RWPE2 (cell line): ENCODE data around the gene ZFYVE27.

ENCODE experiments used
- ATAC-seq: fragments of 200-7000 bp; cut with Tn5 transposase; 3 replicates; pipeline ENCODE4 v1.9.1; 2021; ENCODE audit warnings: low read depth
- DNase-seq: peaks from one replicate; pipeline ENCODE4 v3.0.0-alpha.2; 2020; ENCODE audit warnings: low spot score
- H3K27ac ChIP-seq: fragments of 450-650 bp; 2 replicates; pipeline ENCODE4 v1.5.1; 2017; ENCODE audit warnings: mild to moderate bottlenecking; ENCODE audit not compliant: poor library complexity, severe bottlenecking
- H3K27me3 ChIP-seq: fragments of 250-450 bp; sonication (Bioruptor Pico); 2 replicates; pipeline ENCODE4 v1.5.1; 2021; ENCODE audit warnings: mild to moderate bottlenecking, moderate library complexity; ENCODE audit not compliant: insufficient read depth, poor library complexity, severe bottlenecking
- H3K36me3 ChIP-seq: fragments of 250-450 bp; sonication (Bioruptor Pico); 2 replicates; pipeline ENCODE4 v1.5.1; 2020; ENCODE audit warnings: low read depth, mild to moderate bottlenecking, moderate library complexity
- H3K4me1 ChIP-seq: fragments of 250-450 bp; sonication (Bioruptor Pico); 2 replicates; pipeline ENCODE4 v1.5.1; 2021; ENCODE audit warnings: mild to moderate bottlenecking, moderate library complexity; ENCODE audit not compliant: insufficient read depth, poor library complexity, severe bottlenecking
- H3K4me3 ChIP-seq: fragments of 250-450 bp; sonication (Bioruptor Pico); 2 replicates; pipeline ENCODE4 v1.5.1; 2021; ENCODE audit warnings: mild to moderate bottlenecking, moderate library complexity; ENCODE audit not compliant: severe bottlenecking
- H3K9me3 ChIP-seq: fragments of 250-450 bp; sonication (Bioruptor Pico); 2 replicates; pipeline ENCODE4 v1.5.1; 2021; ENCODE audit warnings: mild to moderate bottlenecking, moderate library complexity; ENCODE audit not compliant: severe bottlenecking
- CTCF ChIP-seq: fragments of 450-650 bp; IDR thresholded peaks from one replicate; pipeline ENCODE4 v1.5.1; 2017; ENCODE audit warnings: mild to moderate bottlenecking, moderate library complexity; ENCODE audit not compliant: poor library complexity, severe bottlenecking

ZFYVE27 gene

GRCh38 chr10:97796651-97797050, 59.7 kb downstream of the ZFYVE27 start:
- Histone ChIP-seq H3K27ac (no peak overlapping the region), H3K36me3 (no peaks in the 10 kb centered on the region), H3K4me1 (no peaks in the 10 kb centered on the region), H3K4me3 (no peak overlapping the region), H3K27me3 (no peaks in the 10 kb centered on the region), H3K9me3 (no peaks in the 10 kb centered on the region)
- no peak for DNase-seq
- no peak for ATAC-seq
- no peak for TF ChIP-seq CTCF

- H3K4me1 ChIP-seq, result no peaks in the 10 kb centered on the region
- no peaks in the 10 kb centered on the region for H3K36me3 ChIP-seq
- no peaks in the 10 kb centered on the region for H3K9me3 ChIP-seq
- ATAC-seq, result no peak
- no peak for DNase-seq
- no peak overlapping the region for H3K27ac ChIP-seq
- no peak overlapping the region for H3K4me3 ChIP-seq
- H3K27me3 ChIP-seq, result no peaks in the 10 kb centered on the region
- TF ChIP-seq CTCF, result no peak
Observed at GRCh38 chr10:97798958-97799610, 62.2 kb downstream of the ZFYVE27 start.

DNA sequence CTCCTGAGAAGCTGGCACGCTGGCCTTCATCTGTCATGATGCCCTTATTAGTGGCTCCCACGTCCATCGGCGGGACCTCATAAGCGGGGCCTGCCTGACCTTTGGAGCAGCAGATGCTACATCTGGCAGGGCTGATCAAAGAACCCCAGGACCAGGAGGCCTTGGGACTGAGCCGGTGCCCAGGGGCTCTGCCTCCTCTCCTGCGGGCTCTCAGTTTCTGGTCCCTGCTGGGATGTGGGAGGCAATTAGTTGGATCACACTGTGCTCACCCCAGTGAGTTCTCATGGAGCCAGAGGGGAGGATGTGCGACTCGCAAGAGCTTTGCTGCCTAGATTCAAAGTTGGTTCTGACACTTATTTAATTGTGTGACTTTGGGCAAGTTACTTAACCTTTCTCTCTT, 63.5 kb downstream of the ZFYVE27 start:
- no peak for ATAC-seq
- H3K9me3 ChIP-seq, result no peaks in the 10 kb centered on the region
- no peaks in the 10 kb centered on the region for H3K4me1 ChIP-seq
- no peaks in the 10 kb centered on the region for H3K36me3 ChIP-seq
- DNase-seq, result no peak
- no peak overlapping the region for H3K27ac ChIP-seq
- H3K4me3 ChIP-seq, result no peak overlapping the region
- no peak for TF ChIP-seq CTCF
- H3K27me3 ChIP-seq, result no peaks in the 10 kb centered on the region

GRCh38 chr10:97801422-97801821, 64.5 kb downstream of the ZFYVE27 start:
- no peak overlapping the region for H3K27ac ChIP-seq
- no peaks in the 10 kb centered on the region for H3K4me1 ChIP-seq
- H3K9me3 ChIP-seq, result no peaks in the 10 kb centered on the region
- no peak for DNase-seq
- no peaks in the 10 kb centered on the region for H3K36me3 ChIP-seq
- no peak overlapping the region for H3K4me3 ChIP-seq
- TF ChIP-seq CTCF, result no peak
- ATAC-seq, result no peak
- H3K27me3 ChIP-seq, result no peaks in the 10 kb centered on the region

DNA sequence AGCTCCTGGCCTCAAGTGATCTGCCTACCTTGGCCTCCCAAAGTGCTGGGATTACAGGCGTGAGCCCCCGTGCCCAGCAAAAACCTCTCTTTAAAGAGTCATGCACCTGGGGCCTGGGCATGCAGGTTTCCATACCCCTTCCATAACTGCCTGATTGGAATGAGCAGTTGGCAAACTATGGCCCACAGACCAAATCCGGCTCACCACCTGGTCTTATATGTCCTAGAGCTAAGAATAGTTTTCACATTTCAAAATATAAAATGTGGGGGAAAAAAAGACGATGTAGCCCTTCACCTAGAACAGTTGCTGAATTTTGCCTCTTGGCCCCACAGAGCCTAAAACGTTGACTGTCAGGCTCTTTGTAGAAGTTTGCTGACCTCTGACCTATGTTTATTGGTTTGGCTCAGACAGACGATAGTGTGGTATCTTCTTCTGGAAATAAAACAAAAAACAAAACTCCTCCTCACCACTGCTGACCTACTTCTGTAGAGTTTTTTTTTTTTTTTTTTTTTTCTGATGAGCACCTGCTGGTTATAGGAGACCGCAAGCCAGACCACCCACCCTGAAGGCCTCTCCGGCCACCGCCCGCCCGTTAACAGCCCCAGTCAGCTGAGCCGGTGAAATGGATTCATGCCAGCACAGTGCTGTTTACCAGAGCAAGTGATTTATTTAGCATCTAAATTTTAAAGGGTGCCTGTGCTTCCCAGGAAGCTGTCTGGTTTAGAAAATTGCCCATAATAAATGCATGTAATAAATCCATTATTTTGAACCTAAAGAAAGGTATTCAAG, 68.4 kb downstream of the ZFYVE27 start:
- ATAC-seq, result no peak
- Histone ChIP-seq H3K4me3 (no peak overlapping the region), H3K4me1 (no peaks in the 10 kb centered on the region), H3K9me3 (no peaks in the 10 kb centered on the region), H3K27ac (no peak overlapping the region), H3K27me3 (no peaks in the 10 kb centered on the region), H3K36me3 (no peaks in the 10 kb centered on the region)
- no peak for TF ChIP-seq CTCF
- DNase-seq, result no peak
